Activated CD8-positive, alpha-beta memory T cell treated with anti-CD3 and anti-CD28 coated beads for 1 hour (primary cell): Measurements from ENCODE around the gene THEM5.

ENCODE experiments used
- DNase-seq, 2 donors: peaks; one replicate each; pipeline ENCODE4 v3.0.0-alpha.2; 2020; ENCODE audit warnings: low read depth in 1 of 2; ENCODE audit errors: extremely low read depth in 1 of 2

THEM5 gene

GRCh38 chr1:151823175-151823574 lies 30.3 kb downstream of the THEM5 start:
- DNase-seq, result no peak

GRCh38 chr1:151822404-151822803 lies 31.1 kb downstream of the THEM5 start:
- no peak for DNase-seq

GRCh38 chr1:151820940-151821339 lies 32.6 kb downstream of the THEM5 start:
- no peak for DNase-seq

GRCh38 chr1:151819976-151820623 lies 33.4 kb downstream of the THEM5 start:
- no peak for DNase-seq

- no peak for DNase-seq
These were observed 34.2 kb downstream of the THEM5 start for GRCh38 chr1:151819227-151819835.

GRCh38 chr1:151817353-151817730 lies 36.2 kb downstream of the THEM5 start:
- no peak for DNase-seq

DNA sequence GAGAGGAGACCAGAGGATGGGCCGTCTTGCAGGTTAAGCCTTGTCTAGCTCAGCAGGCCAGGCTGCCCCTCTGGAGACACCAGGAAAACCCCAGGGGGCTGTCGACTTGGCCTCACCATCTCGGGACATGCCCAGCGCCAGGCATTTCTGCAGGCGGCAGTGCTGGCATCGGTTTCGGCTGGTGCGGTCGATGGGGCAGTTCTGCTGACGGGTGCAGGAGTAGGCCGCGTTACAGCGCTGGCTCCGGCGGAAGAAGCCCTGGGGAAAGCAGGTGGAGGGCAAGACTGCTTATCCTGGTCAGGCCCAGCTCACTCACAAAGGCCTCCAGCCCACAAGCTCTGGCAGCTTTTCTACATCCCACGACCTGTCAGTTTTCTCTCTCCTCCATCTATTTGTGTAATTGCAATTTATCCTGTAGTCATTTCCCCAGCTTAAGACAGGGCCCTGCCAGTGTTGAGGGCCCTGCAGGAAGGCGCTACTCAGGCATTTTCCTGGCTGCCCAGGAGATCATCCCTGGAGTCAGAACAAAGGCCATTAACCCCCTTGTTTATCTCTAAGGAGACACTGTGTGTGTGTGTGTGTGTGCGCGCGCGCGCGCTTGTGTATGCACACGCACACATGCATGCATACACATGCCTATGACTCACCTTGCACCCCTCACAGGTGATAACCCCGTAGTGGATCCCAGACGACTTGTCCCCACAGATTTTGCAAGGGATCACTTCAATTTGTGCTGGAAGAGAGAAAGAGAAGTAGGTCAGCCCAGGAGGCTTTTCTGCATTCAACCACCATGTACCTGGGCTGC lies 36.8 kb downstream of the THEM5 start:
- DNase-seq, result no peak

DNA sequence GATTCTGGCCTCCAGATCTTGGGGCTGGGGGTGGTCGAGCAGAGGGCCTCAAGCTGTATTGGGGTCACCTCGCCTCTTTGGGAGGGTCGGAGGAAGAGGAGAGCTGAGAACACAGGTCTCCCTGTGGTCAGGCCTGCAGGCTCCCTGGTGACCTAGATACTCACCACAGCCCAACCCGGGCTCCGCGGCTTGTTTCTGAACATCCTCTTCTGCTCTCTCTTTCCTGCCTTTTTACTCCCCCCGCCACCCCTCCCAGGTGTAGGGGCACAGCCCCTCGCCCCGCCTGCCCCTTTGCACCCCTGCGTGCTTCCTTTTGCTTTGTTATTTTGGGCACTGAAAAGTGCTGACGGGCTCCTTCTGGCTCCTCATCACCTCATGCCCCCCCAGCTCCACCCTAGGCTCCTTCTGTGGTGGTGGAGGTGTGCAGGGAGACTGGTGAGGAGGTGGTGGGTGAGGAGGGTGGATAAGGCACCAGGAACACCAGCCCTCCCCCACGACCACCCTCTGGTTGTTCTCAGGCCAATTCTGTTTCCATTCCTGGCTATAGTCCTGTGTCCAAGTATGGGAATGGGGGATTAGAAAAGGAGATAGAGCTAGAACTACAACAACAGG lies 37.7 kb downstream of the THEM5 start:
- DNase-seq, result no peak

DNA sequence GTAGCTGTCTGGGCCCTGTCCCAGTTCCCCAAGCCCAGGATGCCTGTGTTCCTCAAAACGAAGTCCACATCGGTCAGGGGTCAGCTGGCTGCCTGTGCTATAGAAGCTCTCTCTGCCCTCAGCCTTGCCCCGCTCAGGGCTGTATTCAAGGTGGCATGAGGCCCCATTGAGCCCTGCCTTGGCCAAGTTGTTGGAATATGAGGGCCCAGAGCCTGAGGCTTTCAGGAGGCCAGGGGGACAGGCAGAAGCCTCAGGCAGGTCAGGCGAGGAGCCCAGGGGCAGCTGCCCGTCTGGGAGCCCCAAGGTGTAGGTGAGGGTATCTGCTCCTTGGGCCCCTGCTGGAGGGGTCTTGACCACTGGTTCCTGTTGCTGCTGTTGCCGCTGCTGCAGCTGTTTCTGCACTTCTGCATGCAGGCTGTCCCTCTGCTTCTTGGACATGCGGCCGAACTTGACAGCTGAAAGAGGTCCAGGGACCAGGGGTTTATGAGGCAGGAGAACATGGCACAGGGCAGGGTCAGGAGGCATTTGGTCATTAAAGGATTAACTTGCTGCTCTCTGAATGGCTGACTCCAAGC lies 38.5 kb downstream of the THEM5 start:
- DNase-seq, result no peak

- no peak for DNase-seq
These were observed 39.1 kb downstream of the THEM5 start for GRCh38 chr1:151814426-151814825.

- DNase-seq, result no peak
These were observed 40.1 kb downstream of the THEM5 start for GRCh38 chr1:151813271-151813977.

DNA sequence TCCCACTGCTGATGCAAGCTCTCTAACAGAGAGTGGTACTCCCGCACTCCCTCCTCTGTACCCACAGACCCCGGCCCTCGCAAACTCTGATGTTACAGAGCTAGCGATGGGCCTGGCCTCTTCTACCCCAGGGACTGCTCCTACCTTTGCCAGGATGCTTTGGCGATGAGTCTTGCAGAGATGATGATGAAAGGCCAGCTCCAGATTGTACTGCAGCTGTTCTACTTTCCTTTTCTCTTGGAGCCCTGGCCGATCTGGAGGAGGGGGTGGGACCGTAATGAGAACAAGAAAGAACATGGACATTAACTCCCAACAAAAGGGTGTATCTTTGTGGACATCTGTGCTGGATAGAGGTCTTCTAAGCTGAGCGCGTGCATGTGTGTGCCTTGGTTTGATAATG lies 42.3 kb downstream of the THEM5 start:
- DNase-seq, result no peak

DNA sequence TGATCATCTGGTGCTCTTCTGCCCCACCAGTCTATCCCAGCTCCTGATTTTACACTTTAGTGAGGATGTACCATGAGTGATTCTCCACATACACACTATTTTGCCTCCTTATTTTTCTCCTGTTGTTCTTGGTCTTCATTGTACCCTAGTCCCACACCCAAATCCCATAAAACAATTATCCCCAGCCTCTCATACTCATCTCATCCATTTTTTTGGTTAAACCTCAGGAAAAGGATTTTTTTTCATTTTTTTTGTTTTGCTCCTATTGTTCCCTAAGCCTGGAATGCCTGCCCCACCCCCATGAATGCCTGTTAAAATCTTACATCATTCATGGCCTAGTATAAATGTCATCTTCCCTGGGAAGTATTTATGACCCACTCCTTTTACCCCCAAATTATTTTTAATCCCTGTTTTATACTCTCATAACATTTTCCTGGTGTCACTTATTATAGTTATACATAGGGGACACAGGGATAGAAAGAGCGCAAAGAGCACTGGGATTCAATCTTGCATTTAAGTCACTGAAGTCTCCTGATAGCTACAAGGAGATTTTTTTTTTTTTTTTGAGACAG lies 43.4 kb downstream of the THEM5 start:
- DNase-seq, result no peak

GRCh38 chr1:151809290-151809984 lies 44.1 kb downstream of the THEM5 start:
- DNase-seq, result no peak

- DNase-seq, result no peak
These were observed 45.7 kb downstream of the THEM5 start for GRCh38 chr1:151807766-151808165.

GRCh38 chr1:151807131-151807530 lies 46.4 kb downstream of the THEM5 start:
- no peak for DNase-seq

DNA sequence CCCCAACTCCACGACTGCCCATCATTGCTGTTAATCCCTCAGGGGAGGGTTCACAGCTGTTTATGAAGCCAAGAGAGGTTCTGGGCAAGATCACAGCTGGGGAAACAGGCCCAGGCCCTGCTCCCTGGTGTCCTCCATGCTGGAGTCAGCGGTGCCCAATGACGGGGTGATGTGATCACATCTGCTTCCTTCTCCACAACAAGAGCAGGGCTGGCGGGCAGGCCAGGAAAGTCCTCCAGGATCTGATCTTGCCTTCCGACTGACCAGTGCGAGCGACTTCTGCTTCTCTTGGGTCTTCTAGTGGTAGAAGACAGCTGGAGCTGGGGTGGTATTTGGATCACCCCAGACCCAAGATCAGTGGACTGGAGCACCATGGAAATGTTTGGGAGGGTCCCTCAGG lies 47.3 kb downstream of the THEM5 start:
- no peak for DNase-seq

GRCh38 chr1:151805066-151805820 lies 48.3 kb downstream of the THEM5 start, which contains the start of gene LINGO4:
Gene LINGO4, minus strand, starts transcription at chr1:151805419. Its CDS starts 2,715 bp downstream, at chr1:151802704.
- no peak for DNase-seq

GRCh38 chr1:151803915-151804314 lies 49.6 kb downstream of the THEM5 start:
- DNase-seq, result no peak
